Measurements from ENCODE around the gene PELI2.
"Not testable (repeated sequence)": the region's sequence is repeated elsewhere in the genome, so short reads cannot be mapped to it uniquely, and the experiment has no call there.

PELI2 gene

GRCh38 chr14:56144176-56144575 lies 26.0 kb downstream of the PELI2 start:
- no peak for DNase-seq

DNA sequence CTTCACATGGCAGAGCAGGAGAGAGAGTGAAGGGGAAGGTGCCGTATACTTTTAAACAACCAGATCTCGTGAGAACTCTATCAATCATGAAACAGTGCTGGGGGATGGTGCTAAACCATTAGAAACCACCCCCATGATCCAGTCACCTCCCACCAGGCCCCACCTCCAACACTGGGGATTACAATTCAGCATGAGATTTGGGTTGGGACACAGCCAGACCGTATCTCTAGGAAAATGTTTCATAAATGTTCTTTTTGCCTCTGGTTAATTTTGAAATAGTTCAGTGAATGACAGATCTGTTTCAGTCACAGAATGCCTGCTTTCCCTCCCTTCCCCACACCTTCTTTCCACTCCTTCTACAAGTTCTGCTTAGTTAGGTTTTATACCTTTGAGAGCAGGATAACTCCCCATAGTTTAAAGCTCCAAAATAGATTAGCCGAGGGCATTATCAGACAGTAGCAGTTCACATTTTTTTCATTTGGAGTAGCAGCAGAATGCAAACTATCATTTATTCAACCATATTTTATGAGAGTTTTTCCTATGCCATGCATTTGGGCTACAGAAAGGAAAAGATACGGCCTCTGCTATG lies 27.1 kb downstream of the PELI2 start:
- no peak for DNase-seq

DNA sequence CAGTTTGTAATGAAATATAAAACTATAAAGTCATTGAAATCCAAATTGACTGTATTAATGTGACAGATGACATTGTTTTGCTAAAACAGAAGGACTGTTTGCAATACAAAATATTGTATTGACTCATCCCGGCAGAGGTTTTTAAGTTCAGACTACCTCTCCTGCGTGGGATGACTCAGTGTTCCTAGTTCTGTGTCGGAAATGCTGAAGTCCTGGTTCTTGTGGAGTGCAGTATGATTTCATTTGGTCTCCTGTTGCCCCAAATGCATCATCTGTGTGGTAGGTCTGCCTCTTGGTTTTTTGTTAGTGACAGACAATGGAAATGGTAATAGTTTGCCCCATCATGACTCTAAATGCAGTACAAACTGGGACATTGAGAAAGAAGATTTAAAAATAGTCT lies 27.8 kb downstream of the PELI2 start:
- DNase-seq = no peak

DNA sequence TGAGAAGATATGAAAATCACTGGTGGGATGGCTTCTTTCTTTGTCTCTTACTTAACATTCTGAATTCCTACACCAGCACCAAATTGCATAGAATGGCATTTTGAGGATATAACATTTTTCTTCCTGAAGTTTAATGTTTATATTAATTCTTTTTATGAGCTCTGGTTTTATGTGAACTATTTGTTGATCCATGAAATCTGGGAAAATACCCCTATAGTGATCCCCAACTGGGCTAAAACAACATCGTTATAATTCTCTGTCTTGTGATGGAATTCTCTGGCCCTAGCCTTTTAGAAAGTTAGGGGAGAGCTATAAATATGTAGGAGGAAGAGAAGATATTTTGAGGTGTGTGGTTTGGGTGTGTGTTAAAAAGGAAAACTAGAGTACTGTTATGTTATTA lies 29.2 kb downstream of the PELI2 start:
- no peak for DNase-seq

GRCh38 chr14:56147986-56148901 lies 30.0 kb downstream of the PELI2 start:
- DNase-seq = no peak

GRCh38 chr14:56149151-56149550 lies 30.9 kb downstream of the PELI2 start:
- no peak for DNase-seq

DNA sequence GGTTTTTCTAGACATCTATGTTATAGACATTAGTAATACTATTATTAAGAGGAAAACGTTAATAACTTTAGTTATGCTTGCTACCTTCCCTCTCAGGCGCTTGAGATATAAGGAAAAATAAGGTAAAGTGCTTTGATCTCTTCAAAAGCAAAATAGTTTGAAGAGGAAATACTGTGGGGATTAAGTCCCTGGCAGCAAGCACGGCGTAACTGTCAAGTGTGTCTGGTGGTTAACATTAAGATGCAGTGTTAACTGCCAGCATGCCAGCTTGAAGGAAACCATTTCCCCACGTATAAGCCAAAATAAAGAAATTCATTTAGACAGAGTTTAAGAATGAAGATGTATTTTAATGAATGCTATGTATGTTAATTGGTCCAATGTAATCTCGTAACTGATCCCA lies 31.8 kb downstream of the PELI2 start:
- no peak for DNase-seq

DNA sequence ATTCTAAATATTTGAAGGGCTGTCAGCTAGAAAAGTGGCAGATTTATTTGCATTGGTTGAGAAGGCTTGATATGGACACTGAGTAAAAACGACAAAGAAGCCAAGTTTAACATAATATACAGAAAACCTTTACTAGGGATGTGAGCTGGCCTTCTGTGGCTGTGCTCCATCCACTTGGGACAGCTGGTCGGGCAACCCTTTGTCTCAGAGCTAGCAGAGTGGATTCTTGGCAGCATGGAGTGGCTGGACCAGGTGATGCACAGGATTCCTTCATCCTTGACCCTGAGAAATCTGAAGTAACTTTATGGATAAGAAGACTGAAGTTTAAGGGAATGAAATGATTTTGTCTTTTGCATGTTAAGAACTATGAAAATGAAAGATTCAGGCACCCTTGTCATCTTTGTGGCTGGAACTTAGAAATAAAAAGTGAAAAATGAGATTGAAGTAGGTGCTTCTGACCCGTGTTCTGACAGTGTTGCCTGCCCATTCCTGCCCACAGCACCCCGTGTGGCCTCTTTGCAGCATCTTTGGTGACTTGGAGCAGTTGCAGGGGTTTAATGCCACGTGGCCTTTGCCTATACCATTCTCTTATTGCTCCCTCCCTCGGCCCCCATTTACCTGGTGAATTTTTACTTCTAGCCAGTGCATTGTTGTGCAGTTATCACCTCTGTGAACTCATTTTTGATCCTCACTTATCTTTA lies 32.6 kb downstream of the PELI2 start:
- no peak for DNase-seq

DNA sequence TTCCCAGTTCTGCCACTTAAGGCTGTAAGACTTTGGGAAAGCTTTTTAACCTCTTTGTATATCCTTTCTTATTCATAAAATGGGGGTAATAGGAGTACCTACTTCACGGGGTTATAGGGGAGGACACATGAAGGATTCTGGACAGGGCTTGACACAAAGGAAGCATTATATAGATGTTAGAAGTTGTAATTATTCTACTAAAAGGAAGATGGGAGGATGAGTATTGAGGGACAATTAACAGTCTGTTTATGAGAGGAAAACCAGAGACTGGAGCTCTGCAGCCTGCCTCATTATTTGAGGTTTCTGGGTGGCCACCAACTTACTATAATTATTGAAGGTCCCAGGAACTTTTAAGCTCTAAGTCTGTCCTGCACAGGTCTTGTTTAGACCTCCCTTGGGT lies 34.0 kb downstream of the PELI2 start:
- no peak for DNase-seq

DNA sequence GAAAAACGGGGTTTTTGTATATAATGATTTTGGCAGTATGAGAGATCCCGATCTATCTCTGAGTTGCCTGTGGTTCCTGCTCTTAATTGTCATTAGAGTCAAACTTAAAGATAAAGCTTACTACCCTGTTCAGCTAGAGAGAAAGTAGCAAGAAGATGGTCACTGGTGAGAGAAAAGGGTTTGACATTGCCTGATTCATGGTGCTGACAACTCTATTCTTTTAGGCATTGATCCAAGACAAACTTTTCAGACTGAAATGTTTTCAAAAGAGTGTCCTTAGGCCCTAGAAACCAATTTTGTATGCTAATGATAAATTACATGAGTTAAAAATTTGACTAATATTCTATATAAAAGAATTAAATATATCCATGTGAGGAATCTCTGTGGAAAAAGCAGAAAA lies 35.1 kb downstream of the PELI2 start:
- no peak for DNase-seq

GRCh38 chr14:56154321-56154720 lies 36.1 kb downstream of the PELI2 start:
- no peak for DNase-seq

- no peak for DNase-seq
Measured at GRCh38 chr14:56156096-56156495, 37.9 kb downstream of the PELI2 start.

- no peak for DNase-seq
Measured at GRCh38 chr14:56159066-56159465, 40.9 kb downstream of the PELI2 start.

DNA sequence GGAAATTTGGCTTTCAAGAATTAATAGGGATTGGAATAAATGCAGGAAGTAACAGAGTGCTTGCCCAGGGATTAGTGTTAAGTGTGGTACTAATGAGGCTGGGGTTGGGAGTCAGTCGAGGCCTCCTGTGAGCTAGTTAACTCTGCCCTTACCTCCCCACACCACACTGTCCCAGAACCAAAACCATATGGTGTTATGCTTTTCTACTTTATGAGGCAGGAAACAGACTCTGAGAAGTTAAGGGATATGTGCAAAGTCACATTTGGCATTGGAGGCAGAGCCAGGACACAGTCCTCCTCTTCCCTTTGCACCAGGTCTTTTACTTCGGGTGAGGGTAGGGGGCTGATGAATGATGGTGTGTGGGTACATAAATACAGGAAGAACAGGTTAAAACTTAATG lies 41.9 kb downstream of the PELI2 start:
- DNase-seq = no peak

DNA sequence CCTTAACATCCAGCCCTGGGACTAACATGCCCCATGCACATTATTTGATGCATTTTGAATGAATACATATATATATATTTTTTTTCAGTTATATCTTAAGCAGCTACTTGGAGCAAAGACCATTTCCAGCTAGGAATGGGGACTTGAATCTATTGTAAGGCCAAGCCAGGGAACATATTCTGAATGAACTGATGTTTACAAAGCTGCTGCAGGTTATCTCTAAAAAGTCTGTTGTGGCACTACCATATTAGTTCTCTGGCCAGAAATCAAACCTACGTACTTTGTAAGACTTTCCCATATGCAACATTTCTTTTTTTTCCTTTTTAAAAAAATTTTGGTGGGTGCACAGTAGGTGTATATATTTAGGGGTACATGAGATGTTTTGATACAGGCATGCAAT lies 43.4 kb downstream of the PELI2 start:
- DNase-seq = no peak

- no peak for DNase-seq
Measured at GRCh38 chr14:56162476-56162875, 44.3 kb downstream of the PELI2 start.

DNA sequence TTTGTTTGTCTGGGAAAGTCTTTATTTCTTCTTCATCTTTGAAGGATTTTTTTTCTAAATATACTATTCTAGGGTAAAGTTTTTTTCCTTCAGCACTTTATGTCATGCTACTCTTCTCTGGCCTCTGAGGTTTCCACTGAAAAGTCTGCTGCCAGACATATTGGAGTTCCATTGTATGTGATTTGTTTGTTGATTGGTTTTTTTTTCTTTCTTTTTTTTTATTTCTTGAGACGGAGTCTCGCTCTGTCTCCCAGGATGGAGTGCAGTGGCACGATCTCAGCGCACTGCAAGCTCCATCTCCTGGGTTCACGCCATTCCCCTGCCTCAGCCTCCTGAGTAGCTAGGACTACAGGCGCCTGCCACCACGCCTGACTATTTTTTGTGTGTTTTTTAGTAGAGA lies 48.4 kb downstream of the PELI2 start:
- not testable (repeated sequence) for DNase-seq

GRCh38 chr14:56168007-56168616 lies 49.9 kb downstream of the PELI2 start:
- DNase-seq = no peak

- no peak for DNase-seq
Measured at GRCh38 chr14:56170028-56170427, 51.8 kb downstream of the PELI2 start.

GRCh38 chr14:56170877-56171422 lies 52.7 kb downstream of the PELI2 start:
- DNase-seq = no peak

DNA sequence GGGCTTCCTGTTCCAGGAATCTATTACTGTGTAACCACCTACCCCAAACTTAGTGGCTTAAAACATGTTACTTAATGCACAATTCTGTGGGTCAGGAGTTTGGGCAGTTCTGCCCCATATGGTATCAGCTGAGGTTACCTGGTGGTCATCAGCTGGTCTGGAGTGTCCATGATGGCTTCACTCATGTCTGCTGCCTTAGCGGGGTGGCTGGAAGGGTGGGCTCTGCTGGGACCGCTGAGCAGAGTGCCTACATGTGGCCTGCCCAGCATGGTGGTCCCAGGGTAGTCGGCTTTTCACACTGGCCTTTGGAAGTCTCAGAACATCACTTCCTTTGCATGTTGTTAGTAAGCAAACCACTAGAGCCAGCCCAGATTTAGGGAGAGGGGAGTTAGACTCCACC lies 53.9 kb downstream of the PELI2 start:
- no peak for DNase-seq

- DNase-seq = no peak
Measured at GRCh38 chr14:56172571-56172971, 54.4 kb downstream of the PELI2 start.

GRCh38 chr14:56173365-56173922 lies 55.2 kb downstream of the PELI2 start:
- no peak for DNase-seq
